ENCODE data around the gene LGI4.

LGI4 gene

GRCh38 chr19:35079826-35080225 lies 55.0 kb downstream of the LGI4 start:
- no peak for ATAC-seq
- TF ChIP-seq TCF4 (CRISPR knock-in tag; IDR thresholded peaks at IDR 0.05; ENCODE audit: borderline replicate concordance): no peak
- TF ChIP-seq, protein P1, sequence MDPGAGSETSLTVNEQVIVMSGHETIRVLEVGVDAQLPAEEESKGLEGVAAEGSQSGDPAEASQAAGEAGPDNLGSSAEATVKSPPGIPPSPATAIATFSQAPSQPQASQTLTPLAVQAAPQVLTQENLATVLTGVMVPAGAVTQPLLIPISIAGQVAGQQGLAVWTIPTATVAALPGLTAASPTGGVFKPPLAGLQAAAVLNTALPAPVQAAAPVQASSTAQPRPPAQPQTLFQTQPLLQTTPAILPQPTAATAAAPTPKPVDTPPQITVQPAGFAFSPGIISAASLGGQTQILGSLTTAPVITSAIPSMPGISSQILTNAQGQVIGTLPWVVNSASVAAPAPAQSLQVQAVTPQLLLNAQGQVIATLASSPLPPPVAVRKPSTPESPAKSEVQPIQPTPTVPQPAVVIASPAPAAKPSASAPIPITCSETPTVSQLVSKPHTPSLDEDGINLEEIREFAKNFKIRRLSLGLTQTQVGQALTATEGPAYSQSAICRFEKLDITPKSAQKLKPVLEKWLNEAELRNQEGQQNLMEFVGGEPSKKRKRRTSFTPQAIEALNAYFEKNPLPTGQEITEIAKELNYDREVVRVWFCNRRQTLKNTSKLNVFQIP (CRISPR knock-in tag; IDR thresholded peaks at IDR 0.05; ENCODE audit: borderline replicate concordance, low read depth): no peak
- no peak for TF ChIP-seq TOX (CRISPR knock-in tag; IDR thresholded peaks at IDR 0.05; ENCODE audit: borderline replicate concordance)
- TF ChIP-seq CSDC2 (CRISPR knock-in tag; IDR thresholded peaks at IDR 0.05): no peak
- TF ChIP-seq ZNF70 (CRISPR knock-in tag; IDR thresholded peaks at IDR 0.05): no peak
- TF ChIP-seq ISL1 (CRISPR knock-in tag; IDR thresholded peaks at IDR 0.05): no peak
- TF ChIP-seq, protein P2, sequence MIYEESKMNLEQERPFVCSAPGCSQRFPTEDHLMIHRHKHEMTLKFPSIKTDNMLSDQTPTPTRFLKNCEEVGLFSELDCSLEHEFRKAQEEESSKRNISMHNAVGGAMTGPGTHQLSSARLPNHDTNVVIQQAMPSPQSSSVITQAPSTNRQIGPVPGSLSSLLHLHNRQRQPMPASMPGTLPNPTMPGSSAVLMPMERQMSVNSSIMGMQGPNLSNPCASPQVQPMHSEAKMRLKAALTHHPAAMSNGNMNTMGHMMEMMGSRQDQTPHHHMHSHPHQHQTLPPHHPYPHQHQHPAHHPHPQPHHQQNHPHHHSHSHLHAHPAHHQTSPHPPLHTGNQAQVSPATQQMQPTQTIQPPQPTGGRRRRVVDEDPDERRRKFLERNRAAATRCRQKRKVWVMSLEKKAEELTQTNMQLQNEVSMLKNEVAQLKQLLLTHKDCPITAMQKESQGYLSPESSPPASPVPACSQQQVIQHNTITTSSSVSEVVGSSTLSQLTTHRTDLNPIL (CRISPR knock-in tag; IDR thresholded peaks at IDR 0.05; ENCODE audit: low read depth): no peak

GRCh38 chr19:35077411-35078223 lies 57.2 kb downstream of the LGI4 start:
- TF ChIP-seq RARB (CRISPR knock-in tag; IDR thresholded peaks at IDR 0.05) (no peak), TOX (CRISPR knock-in tag; IDR thresholded peaks at IDR 0.05; ENCODE audit: borderline replicate concordance) (no peak), GLIS3 (CRISPR knock-in tag; IDR thresholded peaks at IDR 0.05) (no peak), ISL1 (CRISPR knock-in tag; IDR thresholded peaks at IDR 0.05) (no peak), ZNF565 (CRISPR knock-in tag; conservative IDR thresholded peaks at IDR 0.05; ENCODE audit: low read depth) (no peak), ZNF8 (CRISPR knock-in tag; IDR thresholded peaks at IDR 0.05) (no peak), TCF4 (CRISPR knock-in tag; IDR thresholded peaks at IDR 0.05; ENCODE audit: borderline replicate concordance) (no peak), ZFP30 (CRISPR knock-in tag; IDR thresholded peaks at IDR 0.05) (no peak), ZC3H10 (CRISPR knock-in tag; IDR thresholded peaks at IDR 0.05) (no peak), SNAI2 (CRISPR knock-in tag; IDR thresholded peaks at IDR 0.05) (no peak), ZNF70 (CRISPR knock-in tag; IDR thresholded peaks at IDR 0.05) (no peak)
- TF ChIP-seq, protein P3, sequence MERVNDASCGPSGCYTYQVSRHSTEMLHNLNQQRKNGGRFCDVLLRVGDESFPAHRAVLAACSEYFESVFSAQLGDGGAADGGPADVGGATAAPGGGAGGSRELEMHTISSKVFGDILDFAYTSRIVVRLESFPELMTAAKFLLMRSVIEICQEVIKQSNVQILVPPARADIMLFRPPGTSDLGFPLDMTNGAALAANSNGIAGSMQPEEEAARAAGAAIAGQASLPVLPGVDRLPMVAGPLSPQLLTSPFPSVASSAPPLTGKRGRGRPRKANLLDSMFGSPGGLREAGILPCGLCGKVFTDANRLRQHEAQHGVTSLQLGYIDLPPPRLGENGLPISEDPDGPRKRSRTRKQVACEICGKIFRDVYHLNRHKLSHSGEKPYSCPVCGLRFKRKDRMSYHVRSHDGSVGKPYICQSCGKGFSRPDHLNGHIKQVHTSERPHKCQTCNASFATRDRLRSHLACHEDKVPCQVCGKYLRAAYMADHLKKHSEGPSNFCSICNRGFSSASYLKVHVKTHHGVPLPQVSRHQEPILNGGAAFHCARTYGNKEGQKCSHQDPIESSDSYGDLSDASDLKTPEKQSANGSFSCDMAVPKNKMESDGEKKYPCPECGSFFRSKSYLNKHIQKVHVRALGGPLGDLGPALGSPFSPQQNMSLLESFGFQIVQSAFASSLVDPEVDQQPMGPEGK (CRISPR knock-in tag; IDR thresholded peaks at IDR 0.05; ENCODE audit: borderline replicate concordance): no peak
- TF ChIP-seq, protein P2 (CRISPR knock-in tag; IDR thresholded peaks at IDR 0.05; ENCODE audit: low read depth): no peak
- TF ChIP-seq, protein P4, sequence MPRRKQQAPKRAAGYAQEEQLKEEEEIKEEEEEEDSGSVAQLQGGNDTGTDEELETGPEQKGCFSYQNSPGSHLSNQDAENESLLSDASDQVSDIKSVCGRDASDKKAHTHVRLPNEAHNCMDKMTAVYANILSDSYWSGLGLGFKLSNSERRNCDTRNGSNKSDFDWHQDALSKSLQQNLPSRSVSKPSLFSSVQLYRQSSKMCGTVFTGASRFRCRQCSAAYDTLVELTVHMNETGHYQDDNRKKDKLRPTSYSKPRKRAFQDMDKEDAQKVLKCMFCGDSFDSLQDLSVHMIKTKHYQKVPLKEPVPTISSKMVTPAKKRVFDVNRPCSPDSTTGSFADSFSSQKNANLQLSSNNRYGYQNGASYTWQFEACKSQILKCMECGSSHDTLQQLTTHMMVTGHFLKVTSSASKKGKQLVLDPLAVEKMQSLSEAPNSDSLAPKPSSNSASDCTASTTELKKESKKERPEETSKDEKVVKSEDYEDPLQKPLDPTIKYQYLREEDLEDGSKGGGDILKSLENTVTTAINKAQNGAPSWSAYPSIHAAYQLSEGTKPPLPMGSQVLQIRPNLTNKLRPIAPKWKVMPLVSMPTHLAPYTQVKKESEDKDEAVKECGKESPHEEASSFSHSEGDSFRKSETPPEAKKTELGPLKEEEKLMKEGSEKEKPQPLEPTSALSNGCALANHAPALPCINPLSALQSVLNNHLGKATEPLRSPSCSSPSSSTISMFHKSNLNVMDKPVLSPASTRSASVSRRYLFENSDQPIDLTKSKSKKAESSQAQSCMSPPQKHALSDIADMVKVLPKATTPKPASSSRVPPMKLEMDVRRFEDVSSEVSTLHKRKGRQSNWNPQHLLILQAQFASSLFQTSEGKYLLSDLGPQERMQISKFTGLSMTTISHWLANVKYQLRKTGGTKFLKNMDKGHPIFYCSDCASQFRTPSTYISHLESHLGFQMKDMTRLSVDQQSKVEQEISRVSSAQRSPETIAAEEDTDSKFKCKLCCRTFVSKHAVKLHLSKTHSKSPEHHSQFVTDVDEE (CRISPR knock-in tag; IDR thresholded peaks at IDR 0.05): no peak
- TF ChIP-seq, protein P1 (CRISPR knock-in tag; IDR thresholded peaks at IDR 0.05; ENCODE audit: borderline replicate concordance, low read depth): no peak
- no peak for ATAC-seq

GRCh38 chr19:35076657-35077056 lies 58.2 kb downstream of the LGI4 start:
- no peak for TF ChIP-seq TOX (CRISPR knock-in tag; IDR thresholded peaks at IDR 0.05; ENCODE audit: borderline replicate concordance)
- TF ChIP-seq ZNF70 (CRISPR knock-in tag; IDR thresholded peaks at IDR 0.05): no peak
- TF ChIP-seq TCF4 (CRISPR knock-in tag; IDR thresholded peaks at IDR 0.05; ENCODE audit: borderline replicate concordance): no peak
- no peak for TF ChIP-seq ZC3H10 (CRISPR knock-in tag; IDR thresholded peaks at IDR 0.05)
- TF ChIP-seq PPARA (CRISPR knock-in tag; IDR thresholded peaks at IDR 0.05; ENCODE audit: borderline replicate concordance): no peak
- TF ChIP-seq ZNF8 (CRISPR knock-in tag; IDR thresholded peaks at IDR 0.05): no peak
- ATAC-seq: no peak
